HG03439 (cell line): ENCODE results near the gene LIN54.
A peak's percentile ranks its signal among the peaks of the same experiment; 100 is the strongest.
"Not testable (repeated sequence)": the region's sequence is repeated elsewhere in the genome, so short reads cannot be mapped to it uniquely, and the experiment has no call there.

Experiments used
- ATAC-seq: cut with Tn5 transposase; IDR thresholded peaks from one replicate; pipeline ENCODE4 v1.9.1; 2021; ENCODE audit warnings: mild to moderate bottlenecking, moderate library complexity; ENCODE audit not compliant: unreplicated experiment

The LIN54 gene

DNA sequence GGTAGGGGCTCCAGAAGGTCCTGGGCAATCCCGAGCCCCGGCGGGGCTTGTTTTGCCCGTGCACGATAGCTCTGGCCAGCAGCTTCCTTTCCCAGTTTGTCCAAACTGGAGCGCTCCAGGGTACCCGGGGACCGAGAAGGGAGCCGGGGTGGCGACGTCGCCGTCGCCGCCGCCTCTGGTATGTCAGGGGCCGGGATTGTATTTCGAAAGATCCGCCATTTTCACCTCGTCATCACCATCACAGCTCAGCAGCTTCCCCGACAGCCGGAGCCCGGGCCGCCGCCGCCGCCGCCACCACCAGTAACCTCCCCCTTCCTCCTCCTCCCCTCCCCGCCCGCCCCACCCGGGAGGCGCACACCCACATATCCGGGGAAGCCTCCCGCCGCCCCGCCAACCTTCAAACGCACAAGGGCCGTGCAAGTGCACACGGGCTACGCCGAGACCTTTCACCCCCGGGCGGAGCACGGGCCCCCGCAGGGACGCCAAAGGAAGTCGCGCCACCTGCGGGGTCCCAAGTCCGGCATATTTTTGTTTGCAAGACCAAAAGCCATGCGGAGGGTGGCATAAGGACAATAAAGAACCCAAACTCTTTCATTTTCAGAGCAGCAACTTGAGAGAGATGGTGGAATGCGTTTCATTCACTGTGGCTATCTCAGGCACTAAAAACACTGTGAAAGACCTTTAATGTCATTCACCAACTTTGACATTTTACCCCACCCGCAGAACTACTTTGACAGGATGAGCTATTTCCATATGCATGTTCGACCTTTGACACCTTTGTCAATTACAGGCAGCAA is at the start of gene LIN54:
Gene LIN54 (minus strand): TSS at position 302 of the 797 bp plus-strand sequence. CDS start 25,979 bp downstream, outside the sequence.
- ATAC-seq, result no peak

DNA sequence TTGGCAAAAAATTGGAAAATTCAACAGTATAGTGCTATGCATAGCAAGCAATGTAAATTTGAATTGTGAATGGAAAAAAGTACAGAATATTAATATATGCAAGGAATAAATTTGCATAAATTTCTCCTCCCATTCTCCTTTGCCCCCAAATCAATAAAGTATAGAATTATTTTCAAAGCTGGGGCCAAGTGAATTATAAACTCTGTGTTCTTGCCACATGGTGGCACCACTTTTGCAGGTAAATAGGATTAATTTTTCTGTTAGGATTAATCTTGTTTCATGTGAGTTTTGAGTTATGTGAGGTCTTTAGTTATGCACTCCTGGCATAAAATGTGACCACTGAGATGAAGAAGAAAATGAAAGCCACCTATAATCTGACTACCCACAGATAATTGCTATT is 44.3 kb upstream of the LIN54 start:
- no peak for ATAC-seq

DNA sequence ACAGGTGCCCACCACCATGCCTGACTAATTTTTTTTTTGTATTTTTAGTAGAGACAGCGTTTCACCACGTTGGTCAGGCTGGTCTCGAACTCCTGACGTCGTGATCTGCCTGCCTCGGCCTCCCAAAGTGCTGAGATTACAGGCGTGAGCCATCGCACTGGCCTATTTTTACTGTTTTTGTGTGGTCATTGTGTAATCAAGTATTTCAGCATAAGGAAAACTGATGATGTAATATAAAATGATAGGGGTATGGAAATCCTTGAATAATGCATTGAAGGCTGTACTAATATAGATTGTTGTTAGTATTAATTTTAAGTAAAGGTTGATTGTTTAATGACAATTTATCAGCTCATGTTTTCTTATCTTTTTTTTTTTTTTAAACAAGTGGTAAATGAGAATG is 38.2 kb upstream of the LIN54 start:
- ATAC-seq, result not testable (repeated sequence)

- ATAC-seq, result no peak
Observed at GRCh38 chr4:83046693-83047473, 36.3 kb upstream of the LIN54 start.

- no peak for ATAC-seq
Observed at GRCh38 chr4:83043801-83044407, 33.3 kb upstream of the LIN54 start.

GRCh38 chr4:83043157-83043556 is 32.5 kb upstream of the LIN54 start:
- ATAC-seq, result not testable (repeated sequence)

DNA sequence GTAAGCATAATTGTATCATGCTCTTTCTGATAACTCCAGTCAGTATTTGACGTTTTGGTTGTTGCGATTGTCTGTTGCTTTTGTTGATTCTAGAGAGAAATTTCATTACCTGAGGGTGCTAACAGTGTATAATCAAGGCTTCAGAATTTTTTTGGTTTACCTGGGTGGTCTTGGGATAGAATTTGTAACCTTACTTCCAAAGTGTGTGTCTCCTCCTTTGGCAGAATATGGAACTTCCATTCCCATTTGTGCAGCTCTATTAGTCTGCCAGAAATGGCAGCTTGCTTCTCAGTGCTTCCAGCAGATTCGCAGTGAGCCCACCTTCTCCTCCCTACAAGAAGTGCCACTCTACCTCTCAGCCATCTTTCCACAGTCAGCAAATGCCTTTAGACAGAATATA is 29.6 kb upstream of the LIN54 start:
- no peak for ATAC-seq

GRCh38 chr4:83036991-83037665 is 26.5 kb upstream of the LIN54 start:
- ATAC-seq, result no peak

DNA sequence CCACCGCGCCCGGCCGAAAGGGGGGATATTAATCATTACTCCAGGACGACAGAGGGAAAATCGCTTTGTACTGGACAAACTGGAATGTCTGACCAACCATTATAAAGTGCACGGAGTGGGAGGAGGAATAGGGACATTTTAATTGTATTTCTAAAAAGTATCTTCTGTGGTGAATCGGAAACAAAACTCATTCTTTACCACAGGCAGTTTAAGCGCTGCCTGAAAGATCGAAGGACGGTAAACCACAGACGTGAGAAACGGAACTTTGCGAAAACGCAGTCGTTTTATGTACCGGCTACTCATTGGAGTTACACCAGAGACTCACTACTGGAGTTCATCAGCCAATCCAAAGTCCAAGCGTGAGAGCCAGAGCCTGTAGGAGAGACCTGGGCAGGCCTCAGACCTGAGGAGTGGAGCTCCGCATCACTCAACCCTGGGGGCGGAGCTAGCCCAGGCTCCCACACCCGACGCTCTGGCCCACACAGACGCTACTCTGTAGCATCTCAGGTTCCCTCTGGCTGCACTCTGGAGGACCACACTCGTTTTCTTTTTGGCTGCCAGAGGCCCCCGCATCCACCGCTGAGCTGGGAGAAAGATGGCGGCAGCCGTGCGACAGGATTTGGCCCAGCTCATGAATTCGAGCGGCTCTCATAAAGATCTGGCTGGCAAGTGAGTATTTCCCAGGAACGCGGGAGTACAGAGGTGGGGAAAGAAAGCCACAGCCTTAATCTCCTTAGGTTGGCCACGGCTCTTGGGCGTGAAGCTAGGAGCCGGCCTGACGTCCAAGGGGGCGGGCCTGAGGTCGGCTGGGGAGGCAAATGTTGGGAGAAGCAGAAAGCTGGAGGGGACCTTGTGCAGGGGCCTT is 24.2 kb upstream of the LIN54 start, which contains the start of gene COPS4:
Gene COPS4 (plus strand): TSS at position 554 of the 865 bp plus-strand sequence. CDS start 42 bp downstream, at position 596.
- ATAC-seq, result peak; percentile 97

- ATAC-seq, result no peak
Observed at GRCh38 chr4:83029688-83030087, 19.1 kb upstream of the LIN54 start.

DNA sequence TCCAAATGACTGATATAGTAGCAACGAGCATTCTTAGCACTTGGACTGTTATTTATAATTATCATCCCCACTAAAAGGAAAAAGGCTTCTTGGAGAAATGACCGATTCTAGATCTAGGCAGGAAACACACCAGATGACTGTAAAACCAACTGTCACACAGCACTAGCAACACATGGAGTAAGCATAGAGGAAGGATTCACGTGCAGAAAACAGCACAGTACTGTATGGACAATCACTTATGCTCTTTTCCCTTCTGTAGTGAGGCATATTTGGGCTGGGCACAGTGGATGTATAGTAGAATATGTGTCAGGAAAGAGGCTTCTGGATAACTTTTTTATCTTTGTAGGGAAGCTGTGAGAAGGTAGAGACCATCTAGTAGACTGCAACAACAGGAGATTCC is 18.4 kb upstream of the LIN54 start:
- no peak for ATAC-seq

DNA sequence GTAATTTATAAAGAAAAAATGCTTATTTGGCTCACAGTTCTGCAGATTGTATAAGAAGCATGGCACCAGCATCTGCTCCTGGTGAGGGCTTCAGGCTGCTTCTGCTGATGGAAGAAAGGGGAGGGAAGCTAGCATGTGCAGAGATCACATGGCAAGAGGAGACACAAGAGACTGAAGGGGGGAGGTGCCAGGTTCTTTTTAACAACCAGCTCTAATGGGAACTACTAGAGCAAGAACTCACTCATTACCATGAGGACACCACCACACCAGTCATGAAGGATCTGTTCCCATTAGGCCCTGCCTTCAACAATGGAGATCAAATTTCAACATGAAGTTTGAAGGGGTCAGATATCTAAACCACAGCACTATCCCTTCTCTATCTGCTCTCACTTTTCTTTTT is 14.9 kb upstream of the LIN54 start:
- ATAC-seq, result no peak

DNA sequence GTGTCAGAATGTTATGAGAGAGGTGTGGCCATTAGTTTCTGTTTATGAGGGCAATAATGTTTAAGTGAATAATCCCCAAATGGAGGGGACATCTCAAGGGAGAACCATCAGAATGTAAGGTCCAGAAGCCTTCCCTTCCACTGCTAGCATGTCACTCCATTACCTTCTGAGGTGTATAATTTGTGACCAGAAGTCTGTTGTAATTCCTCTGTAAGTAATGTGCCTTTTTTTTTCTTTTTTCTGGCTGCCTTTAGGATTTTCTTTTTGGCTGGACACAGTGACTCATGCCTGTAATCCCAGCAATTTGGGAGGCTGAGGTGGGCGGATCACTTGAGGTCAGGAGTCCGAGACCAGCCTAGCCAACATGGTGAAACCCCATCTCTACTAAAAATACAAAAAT is 13.6 kb upstream of the LIN54 start:
- ATAC-seq, result no peak

- not testable (repeated sequence) for ATAC-seq
Observed at GRCh38 chr4:83023599-83023998, 13.0 kb upstream of the LIN54 start.

DNA sequence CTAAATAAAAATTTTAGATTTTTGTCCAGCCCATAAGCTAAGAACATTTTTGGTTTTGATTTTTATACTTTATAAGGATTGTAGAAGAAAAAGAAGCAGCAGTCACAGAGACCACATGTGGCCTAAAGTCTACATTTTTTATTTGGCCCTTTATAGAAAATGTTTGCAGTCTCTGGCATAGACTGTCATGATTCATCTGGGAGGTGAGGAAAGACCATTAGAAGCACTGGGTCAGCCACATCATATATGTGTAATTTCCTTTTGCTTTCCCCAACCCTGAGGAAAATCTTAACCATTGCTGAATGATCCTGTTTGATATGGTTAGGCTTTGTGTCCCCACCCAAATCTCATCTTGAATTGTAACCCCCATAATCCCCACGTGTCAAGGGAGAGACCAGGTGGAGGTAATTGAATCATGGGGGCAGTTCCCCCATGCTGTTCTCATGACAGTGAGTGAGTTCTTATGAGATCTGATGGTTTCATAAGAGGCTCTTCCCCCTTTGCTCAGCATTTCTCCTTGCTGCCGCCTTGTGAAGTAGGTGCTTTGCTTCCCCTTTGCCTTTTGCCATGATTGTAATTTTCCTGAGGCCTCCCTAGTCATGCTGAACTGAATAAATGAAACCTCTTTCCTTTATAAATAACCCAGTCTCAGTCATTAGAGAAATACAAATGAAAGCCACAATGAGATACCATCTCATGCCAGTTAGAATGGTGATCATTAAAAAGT is 12.3 kb upstream of the LIN54 start:
- ATAC-seq, result no peak

- no peak for ATAC-seq
Observed at GRCh38 chr4:83019794-83020494, 9.3 kb upstream of the LIN54 start.

GRCh38 chr4:83013902-83014301 is 3.3 kb upstream of the LIN54 start:
- no peak for ATAC-seq

DNA sequence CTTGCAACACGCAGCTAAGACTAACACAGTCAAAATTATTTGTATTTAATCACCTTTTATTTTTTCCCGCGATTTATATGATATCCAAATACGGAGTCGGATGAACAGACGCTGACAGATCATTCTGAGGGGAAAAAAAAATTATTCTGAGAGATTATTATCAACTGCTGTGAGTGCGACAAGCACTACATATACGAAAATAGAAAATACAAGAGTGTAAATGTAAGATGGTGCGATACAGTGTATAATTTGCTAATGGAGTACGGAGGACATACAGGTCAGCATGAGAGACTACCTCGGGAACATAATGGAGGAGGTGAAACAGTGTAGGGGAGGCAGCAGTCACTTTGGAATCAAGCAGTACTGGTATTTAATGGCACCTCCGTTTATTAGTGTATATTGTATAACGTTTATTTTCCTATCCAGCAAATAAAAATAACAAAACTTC is 2.8 kb upstream of the LIN54 start:
- ATAC-seq, result no peak
